Fibroblast of the conjunctiva (primary cell): ENCODE data around the gene WDR37.

Experiments used
- DNase-seq: peaks from one replicate; pipeline ENCODE4 v3.0.0-alpha.2; 2010; ENCODE audit warnings: low read depth

Gene WDR37

DNA sequence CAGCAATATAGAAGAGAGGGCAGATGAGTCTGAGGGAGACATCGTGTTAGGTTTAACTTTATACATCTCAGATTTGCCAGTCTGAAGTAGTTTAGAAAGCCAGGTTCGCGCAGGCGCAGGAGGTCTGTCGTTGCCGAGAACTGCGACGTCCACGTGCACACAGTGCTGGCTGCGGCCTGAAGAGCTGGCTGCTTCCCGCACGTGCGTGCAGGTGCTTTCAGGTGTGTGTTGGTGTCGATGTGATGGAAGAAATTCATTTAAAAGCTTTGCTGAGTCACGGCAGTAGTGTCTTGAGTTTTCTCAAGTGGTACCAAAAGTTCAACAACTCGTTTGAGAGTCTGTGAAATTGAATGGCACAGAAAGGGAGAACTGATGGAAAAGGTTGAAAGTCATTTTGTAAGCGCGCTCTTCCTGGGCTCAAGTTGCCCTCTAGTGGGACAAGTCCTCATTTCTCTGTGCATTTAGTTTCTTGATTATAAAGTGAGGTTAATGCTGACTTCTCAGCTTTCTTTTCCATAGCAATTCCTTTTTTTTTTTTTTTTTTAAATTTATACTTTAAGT is 18.6 kb downstream of the WDR37 start:
- DNase-seq, result no peak

DNA sequence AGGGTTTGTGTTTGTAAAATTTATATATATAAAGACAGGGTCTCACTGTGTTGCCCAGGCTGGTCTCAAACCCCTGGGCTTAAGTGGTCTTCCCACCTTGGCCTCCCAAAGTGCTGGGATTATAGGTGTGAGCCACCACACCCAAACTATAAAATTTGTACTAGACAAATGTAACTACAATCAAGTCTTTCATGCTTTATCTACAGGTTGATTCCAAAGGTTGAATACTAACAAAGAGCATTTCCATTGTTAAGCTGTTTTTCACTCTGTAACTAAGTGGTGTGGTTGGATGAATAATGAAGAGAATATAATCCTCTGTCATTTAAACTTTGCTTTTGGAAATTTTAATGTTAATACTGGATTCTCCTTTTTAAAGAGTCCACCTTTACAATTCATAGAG is 22.5 kb downstream of the WDR37 start:
- no peak for DNase-seq

GRCh38 chr10:1083581-1083980 is 27.4 kb downstream of the WDR37 start:
- DNase-seq, result no peak

- no peak for DNase-seq
Observed at GRCh38 chr10:1084011-1084950, 28.1 kb downstream of the WDR37 start.

DNA sequence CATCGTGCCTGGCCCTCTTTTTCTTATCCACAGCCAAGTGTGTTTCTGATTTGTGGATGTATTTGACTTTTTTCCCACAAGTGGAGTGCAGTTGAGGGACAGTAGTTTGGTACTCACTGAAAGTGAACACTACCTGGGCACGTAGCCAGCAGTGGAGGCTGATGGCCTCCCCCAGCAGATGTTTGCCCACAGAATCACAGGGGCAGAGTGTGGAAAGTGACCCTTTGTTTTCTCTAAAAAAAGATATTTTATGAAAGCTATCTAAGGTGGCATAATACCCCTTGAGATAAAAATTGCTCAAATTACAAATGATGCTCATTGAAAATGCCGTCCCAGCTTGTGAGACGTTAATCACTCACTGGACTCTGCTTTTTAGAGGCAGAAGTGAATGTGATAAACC is 29.1 kb downstream of the WDR37 start:
- no peak for DNase-seq

- DNase-seq, result no peak
Observed at GRCh38 chr10:1086787-1087186, 30.6 kb downstream of the WDR37 start.

DNA sequence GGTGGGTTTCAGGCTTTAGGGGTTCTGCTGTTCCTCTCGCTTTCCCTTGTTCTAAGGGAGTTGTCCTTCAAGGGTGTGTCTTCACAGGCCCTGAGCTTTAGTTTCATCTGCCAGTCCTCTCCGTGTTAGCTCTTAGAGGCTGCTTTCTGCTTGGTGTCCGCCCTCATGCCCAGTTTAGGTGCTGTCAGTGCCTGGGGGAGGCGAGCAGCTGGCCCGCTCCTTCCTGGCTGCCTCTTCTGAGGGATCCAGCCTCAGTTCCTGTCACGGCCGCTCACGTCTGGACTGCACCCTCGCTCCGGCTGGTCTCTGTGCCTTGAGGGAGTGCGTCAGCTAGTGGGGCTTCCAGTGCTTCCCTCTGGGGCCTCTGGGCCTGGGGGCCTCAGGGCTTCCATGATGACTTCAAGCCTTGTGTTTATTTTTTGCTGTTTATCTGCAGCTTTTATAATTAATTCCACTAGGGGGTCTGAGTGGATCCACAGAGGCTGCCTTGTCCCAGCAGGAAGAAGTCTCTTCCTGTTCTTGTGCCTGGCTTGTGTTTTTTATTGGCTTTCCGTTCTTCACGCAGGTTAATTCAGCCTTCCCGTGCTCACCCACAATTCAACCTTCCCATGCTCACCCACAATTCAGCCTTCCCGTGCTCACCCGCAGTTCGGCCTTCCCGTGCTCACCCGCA is 33.0 kb downstream of the WDR37 start:
- no peak for DNase-seq

DNA sequence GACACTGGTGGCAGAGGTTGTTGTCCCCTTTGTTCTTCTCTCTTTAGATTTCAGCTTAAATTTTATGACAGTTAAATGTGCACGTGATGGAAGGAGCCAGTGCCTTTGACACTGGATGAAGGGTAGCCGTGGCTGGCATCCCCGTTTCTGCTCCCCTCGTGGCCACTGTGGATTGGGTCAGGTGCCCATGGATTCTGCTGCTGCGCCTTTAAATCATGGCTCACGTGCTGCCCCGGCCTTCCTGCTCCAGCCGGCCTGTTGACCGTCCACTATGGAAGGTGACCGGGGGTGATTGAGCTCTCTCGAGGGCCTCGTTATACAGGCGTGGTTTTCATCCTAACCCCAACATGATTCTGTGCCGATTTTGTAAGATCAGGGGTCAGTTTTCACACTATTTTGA is 34.5 kb downstream of the WDR37 start:
- no peak for DNase-seq

- DNase-seq, result no peak
Observed at GRCh38 chr10:1093696-1094095, 37.5 kb downstream of the WDR37 start.

GRCh38 chr10:1094112-1095057 is 38.2 kb downstream of the WDR37 start:
- DNase-seq, result no peak

DNA sequence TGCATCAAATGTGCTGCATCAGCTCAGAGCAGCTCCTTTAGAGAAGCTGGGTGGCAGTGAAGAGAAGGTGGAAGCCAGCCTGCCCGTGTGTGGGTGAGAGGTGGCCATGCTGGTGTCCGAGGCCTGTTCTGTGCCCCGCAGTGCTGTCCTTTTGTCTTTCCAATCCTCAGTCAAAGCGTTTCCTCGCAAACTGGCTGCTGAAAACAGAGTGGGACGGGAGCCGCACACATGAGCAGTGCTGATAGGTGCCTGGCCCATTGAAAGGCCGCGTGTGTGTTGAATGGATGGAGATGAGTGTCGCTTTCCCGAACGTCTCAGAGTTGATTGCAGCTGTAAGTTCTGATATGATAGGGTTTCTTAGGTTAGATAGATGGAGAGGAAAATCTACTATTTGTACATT is 39.3 kb downstream of the WDR37 start:
- no peak for DNase-seq

DNA sequence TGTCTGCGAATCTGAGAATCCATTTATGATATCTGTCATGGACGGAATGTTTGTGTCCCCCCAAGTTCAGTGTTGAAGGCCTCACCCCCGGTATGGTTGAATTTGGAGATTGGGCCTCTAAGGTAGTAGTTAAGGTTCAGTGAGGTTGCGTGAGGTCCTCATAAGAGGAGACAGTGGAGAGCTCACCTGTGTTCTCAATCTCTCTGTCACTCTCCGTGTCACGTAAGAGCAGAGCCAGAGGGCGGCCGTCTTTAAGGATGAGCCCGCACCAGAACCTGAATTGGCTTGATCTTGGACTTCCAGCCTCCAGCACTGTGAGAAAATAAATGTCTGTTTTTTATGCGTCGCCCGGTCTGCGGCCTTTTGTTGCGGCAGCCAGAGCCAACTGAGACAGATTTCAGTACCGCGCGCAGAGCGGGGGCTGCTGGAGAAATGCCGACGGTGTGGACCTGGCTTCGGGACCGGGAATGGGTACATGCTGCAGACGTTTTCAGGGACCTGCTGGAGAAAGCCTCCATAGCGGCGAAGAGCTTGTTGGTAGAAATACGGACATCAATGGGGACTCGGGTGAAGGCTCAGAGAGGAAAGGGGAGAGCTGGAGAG is 40.2 kb downstream of the WDR37 start:
- DNase-seq, result no peak

GRCh38 chr10:1097436-1097835 is 41.3 kb downstream of the WDR37 start:
- no peak for DNase-seq

DNA sequence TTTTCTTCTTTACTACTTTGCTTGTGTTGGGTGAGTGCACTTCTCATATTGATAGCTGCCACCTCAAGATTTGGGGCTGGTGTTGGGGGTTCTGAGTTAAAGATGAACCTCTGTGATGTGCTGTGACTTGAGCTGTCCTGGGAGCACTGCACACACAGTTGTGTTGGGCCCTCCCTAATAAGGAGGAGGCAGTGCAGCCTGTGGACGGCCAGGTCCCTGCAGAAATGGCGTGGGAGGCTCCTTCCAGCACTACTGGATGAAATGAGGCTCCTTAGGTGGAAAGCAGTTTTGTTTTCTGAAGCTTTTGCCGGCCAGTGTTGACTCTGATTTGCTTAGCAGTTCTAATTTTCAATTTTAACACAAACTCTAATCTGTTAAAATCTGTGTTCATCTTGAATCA is 44.0 kb downstream of the WDR37 start:
- DNase-seq, result no peak

- DNase-seq, result no peak
Observed at GRCh38 chr10:1100691-1101368, 44.6 kb downstream of the WDR37 start.

DNA sequence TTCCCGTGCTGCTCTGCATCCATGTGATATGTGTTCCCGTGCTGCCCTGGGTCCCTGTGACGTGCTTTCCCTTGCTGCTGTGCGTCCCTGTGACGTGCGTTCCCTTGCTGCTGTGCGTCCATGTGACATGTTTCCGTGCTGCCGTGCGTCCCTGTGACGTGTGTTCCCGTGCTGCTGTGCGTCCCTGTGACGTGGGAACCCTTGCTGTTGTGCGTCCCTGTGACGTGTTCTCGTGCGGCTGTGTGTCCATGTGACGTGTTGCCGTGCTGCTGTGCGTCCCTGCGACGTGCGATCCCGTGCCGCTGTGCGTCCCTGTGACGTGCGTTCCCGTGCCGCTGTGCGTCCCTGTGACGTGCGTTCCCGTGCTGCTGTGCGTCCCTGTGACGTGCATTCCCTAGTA is 45.8 kb downstream of the WDR37 start:
- no peak for DNase-seq

DNA sequence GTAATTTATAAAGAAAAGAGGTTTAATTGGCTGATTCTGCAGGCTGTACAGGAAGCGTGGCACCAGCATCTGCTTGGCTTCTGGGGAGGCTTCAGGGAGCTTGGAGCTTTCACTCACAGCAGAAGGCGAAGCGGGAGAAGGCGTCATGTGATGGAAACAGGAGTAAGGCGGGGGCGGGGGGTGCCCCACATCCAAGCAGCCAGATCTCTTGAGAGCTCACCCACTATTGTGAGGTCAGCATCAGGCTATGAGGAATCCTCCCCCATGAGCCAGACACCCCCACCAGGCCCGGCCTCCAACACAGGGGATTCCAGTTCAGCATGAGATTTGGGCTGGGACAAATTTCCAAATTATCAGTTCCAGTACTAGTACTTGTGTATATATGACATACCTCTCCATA is 46.2 kb downstream of the WDR37 start:
- no peak for DNase-seq

DNA sequence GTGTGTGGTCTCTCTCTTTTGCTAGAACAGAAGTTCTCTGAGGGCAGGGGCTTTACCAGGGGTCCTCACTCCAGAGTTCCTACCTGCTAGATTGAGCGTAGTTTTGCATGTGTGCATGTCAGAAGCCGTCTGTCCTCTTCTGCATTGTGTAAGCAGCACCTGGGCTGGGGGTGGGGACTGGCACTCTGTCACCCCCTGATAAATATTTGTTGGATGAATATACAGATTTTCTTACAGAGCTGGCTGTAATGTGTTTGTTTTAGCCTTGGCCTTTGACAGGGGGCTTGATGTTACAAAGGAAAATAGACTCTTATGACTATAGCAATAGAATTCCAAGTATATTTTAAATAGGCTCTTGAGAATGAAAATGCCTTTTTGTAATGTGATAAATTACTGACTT is 46.6 kb downstream of the WDR37 start:
- no peak for DNase-seq

DNA sequence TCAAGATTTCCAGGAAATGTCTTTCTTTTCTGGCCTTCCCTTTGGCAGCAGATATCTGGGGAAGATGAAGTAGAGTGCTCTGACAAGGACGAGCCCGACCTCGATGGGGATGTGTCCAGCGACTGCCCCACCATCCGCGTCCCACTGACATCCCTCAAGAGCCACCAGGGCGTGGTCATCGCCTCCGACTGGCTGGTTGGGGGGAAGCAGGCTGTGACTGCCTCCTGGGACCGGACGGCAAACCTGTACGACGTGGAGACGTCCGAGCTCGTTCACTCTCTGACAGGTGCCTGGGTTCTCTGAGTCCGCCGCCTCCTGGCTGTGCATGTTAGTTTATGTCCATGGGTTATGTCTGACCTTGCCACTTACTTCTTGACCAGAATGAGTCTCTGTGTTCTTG is 47.4 kb downstream of the WDR37 start:
- DNase-seq, result no peak

GRCh38 chr10:1104971-1105370 is 48.8 kb downstream of the WDR37 start:
- no peak for DNase-seq

DNA sequence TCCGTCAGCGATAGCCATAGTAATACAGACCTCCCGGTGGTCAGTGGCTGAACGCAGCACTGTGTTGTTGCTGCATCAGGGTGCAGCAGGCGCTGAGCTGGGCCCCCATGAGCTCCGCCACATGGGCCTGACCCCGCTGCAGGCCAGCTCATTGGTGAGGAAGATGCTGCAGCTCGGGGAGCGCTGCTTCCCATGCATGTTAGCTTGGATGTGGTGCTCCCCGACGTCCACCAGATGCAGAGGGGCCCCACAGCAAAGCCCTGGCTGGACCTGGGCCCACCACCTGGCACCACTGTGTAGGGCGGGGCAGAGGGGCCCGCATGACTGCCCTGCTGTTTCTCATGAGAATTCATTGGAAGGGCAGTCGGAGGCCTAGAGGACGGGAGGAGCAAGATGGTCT is 50.8 kb downstream of the WDR37 start:
- no peak for DNase-seq
